ENCODE data around the gene TRAPPC2. TPM values are rescaled to one million over a fixed set of nuclear protein-coding genes. Genes with fewer than 3 reads are reported as not detected.

The TRAPPC2 gene
- total RNA-seq, 4 donors from 2014 or later, result 14.3 to 17.3 (median 16.0) TPM

DNA sequence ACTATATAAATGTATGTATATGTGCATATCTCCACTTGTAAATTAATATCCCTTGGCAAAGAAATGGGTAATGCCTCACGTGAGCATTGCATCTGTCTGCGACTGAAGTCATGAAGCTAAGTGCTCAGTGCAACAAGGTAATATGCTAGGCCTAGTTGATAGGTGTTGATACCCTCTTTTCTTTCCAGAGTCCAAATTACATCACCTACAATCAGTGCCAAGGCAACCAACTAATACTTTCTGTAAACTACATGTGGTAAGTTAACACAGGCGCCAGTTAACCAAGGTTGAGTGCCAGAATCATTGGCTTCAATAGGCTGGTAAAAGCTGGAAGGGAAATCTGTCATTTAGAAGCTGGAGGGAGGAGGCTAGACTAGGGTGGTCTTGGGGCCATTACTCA is 41.4 kb upstream of the TRAPPC2 start:
- ATAC-seq, result no peak
- peak overlapping the region; percentile 9 to 64 (median 48) for H3K27ac ChIP-seq
- H3K36me3 ChIP-seq, result peaks cover 0 to 18% of the 10 kb centered on the region in 2 donors
- no peak overlapping the region for H3K4me3 ChIP-seq
- H3K27me3 ChIP-seq, result no peaks in the 10 kb centered on the region
- TF ChIP-seq POLR2AphosphoS5 (IDR thresholded peaks at IDR 0.05), result no peak
- no peak for TF ChIP-seq EP300 (IDR thresholded peaks at IDR 0.05)
- TF ChIP-seq, protein P1, sequence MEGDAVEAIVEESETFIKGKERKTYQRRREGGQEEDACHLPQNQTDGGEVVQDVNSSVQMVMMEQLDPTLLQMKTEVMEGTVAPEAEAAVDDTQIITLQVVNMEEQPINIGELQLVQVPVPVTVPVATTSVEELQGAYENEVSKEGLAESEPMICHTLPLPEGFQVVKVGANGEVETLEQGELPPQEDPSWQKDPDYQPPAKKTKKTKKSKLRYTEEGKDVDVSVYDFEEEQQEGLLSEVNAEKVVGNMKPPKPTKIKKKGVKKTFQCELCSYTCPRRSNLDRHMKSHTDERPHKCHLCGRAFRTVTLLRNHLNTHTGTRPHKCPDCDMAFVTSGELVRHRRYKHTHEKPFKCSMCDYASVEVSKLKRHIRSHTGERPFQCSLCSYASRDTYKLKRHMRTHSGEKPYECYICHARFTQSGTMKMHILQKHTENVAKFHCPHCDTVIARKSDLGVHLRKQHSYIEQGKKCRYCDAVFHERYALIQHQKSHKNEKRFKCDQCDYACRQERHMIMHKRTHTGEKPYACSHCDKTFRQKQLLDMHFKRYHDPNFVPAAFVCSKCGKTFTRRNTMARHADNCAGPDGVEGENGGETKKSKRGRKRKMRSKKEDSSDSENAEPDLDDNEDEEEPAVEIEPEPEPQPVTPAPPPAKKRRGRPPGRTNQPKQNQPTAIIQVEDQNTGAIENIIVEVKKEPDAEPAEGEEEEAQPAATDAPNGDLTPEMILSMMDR (IDR thresholded peaks at IDR 0.05), result no peak
- TF ChIP-seq POLR2A (IDR thresholded peaks at IDR 0.05), result no peak
- 82 to 100% methylated on average over 2 to 3 of the region's 3 CpGs for WGBS, 2 donors (ENCODE audit: low coverage in 1 of 2)
- no peaks in the 10 kb centered on the region for H3K9me3 ChIP-seq
- H3K4me1 ChIP-seq, result peaks cover 0 to 8% (median 0%) of the 10 kb centered on the region in 3 donors

DNA sequence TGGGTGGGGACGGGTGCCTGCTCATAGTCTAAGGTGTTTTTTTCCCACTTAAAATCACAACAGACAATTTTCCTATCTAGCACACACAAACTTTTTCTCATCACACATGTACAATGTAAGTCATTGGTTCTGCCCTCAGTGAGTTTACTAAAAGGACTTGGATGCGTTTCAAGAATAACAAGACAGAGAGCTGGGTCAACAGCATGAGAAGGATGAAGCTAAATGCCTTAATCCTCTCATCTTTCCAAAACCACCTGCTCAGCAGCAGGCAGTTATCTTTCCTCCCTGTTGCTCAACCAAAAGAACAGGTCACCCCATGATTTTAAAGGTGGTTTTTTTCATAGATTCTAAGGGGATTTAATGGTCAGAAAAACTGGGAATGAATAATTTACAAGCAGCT is 40.3 kb upstream of the TRAPPC2 start:
- no peak overlapping the region for H3K4me3 ChIP-seq
- no peaks in the 10 kb centered on the region for H3K9me3 ChIP-seq
- H3K36me3 ChIP-seq, result peaks cover 0 to 26% of the 10 kb centered on the region in 2 donors
- peaks cover 0 to 8% (median 0%) of the 10 kb centered on the region in 3 donors for H3K4me1 ChIP-seq
- TF ChIP-seq EP300 (IDR thresholded peaks at IDR 0.05) (no peak), POLR2A (IDR thresholded peaks at IDR 0.05) (no peak), POLR2AphosphoS5 (IDR thresholded peaks at IDR 0.05) (no peak)
- TF ChIP-seq, protein P1 (IDR thresholded peaks at IDR 0.05), result no peak
- WGBS, 2 donors (ENCODE audit: low coverage in 1 of 2), result 79 to 90% methylated on average over 1 to 2 of the region's 2 CpGs
- no peak for ATAC-seq
- H3K27me3 ChIP-seq, result no peaks in the 10 kb centered on the region
- H3K27ac ChIP-seq, result no peak overlapping the region

DNA sequence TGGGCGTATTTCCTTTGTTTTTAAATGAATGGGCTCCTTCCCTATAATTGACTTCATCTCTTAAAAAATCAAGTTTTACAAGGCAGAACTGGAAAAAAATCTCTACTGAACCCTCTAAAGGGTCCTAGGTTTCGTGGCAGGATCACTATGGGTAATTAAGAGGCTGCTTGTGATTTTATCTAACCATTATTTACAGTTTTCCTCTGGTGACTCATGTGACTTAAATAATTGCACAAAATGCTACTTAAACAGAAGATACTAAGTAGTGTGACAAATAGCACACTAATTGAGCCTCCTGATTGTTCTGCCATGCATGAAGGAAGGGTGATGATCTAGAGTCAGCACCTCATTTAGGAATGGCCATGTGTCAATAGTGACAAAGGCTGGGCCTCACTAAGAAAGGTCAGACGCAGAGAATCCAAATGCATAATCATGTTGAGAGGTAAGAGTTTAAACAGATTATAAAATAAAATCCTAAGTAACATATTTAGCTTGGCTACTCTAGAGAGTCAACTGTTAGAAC is 35.7 kb upstream of the TRAPPC2 start:
- ATAC-seq, result no peak
- Histone ChIP-seq H3K9me3 (no peaks in the 10 kb centered on the region), H3K4me3 (no peak overlapping the region), H3K27ac (no peak overlapping the region), H3K36me3 (peaks cover 0 to 46% of the 10 kb centered on the region in 2 donors), H3K27me3 (no peaks in the 10 kb centered on the region), H3K4me1 (peaks cover 0 to 6% (median 0%) of the 10 kb centered on the region in 3 donors)
- TF ChIP-seq POLR2A (IDR thresholded peaks at IDR 0.05) (no peak), POLR2AphosphoS5 (IDR thresholded peaks at IDR 0.05) (no peak), EP300 (IDR thresholded peaks at IDR 0.05) (no peak)
- TF ChIP-seq, protein P1 (IDR thresholded peaks at IDR 0.05), result no peak
- 75 to 89% methylated on average over 2 of the region's 3 CpGs for WGBS, 2 donors (ENCODE audit: low coverage in 1 of 2)

DNA sequence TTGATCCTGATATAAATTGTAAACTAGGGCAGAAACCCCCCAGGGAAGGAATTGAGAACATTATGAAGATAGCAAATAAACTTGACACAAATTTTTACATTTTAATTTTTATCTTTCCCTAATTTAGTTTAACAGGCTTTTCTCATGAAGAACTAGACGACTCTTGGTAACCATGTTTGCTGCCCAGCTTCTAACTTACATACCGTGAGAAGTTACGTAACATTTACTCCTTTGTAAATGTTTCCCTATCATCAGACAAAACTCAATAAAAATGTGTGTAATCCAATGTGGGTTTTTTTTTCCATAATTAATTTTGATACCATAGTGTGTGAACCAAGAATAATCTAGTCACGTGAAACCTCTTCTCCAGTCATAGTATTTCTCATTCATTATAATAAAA is 34.5 kb upstream of the TRAPPC2 start:
- no peak overlapping the region for H3K27ac ChIP-seq
- no peak overlapping the region for H3K4me3 ChIP-seq
- peaks cover 0 to 10% (median 0%) of the 10 kb centered on the region in 3 donors for H3K4me1 ChIP-seq
- no peaks in the 10 kb centered on the region for H3K9me3 ChIP-seq
- no peaks in the 10 kb centered on the region for H3K27me3 ChIP-seq
- ATAC-seq, result no peak
- H3K36me3 ChIP-seq, result peaks cover 0 to 36% of the 10 kb centered on the region in 2 donors
- 75 to 85% methylated on average over 1 to 4 of the region's 4 CpGs for WGBS, 2 donors (ENCODE audit: low coverage in 1 of 2)
- TF ChIP-seq POLR2A (IDR thresholded peaks at IDR 0.05) (no peak), POLR2AphosphoS5 (IDR thresholded peaks at IDR 0.05) (no peak)

DNA sequence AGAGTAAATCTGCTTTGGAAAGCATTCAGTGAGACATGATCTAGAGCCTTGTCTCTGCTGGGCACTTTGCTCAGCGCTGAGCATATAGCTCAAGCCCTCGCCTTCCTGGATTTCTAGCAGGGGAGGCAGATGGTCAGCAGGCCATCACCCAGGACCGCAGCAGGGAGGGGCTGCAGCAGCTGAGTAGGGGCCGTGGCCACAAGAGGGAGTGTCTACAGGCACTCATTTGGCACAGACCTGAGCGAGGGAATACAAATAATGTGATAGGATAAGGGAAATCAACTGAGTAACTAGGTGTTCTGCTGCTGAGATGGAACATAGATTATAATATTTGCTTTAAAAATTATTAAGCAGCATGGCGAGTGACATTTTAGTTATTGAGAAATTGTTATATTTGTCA is 30.3 kb upstream of the TRAPPC2 start:
- Histone ChIP-seq H3K27ac (peak overlapping the region in 3 of 4 donors; percentile 7 to 54 (median 43)), H3K9me3 (no peaks in the 10 kb centered on the region), H3K4me1 (peaks cover 0 to 19% (median 0%) of the 10 kb centered on the region in 3 donors), H3K36me3 (peaks cover 0 to 47% of the 10 kb centered on the region in 2 donors), H3K4me3 (no peak overlapping the region), H3K27me3 (no peaks in the 10 kb centered on the region)
- TF ChIP-seq, protein P1 (IDR thresholded peaks at IDR 0.05), result peak in 1 of 4 experiments; percentile 29
- no peak for TF ChIP-seq POLR2A (IDR thresholded peaks at IDR 0.05)
- no peak for ATAC-seq
- 66 to 89% methylated on average over 1 to 3 of the region's 6 CpGs for WGBS, 2 donors (ENCODE audit: low coverage in 1 of 2)
